AG09319 (cell line): ENCODE measurements around the gene OVOL2.

Source experiments
- DNase-seq: peaks from one replicate; pipeline ENCODE4 v3.0.0-alpha.2; 2010; ENCODE audit warnings: low read depth; ENCODE audit errors: extremely low read depth
- TF ChIP-seq, protein P1 (sequence below): IDR thresholded peaks from 2 replicates; pipeline ENCODE4 v1.5.1; 2011; ENCODE audit warnings: low read depth, mild to moderate bottlenecking, inconsistent platforms, low read length, moderate library complexity

Gene OVOL2

GRCh38 chr20:18072532-18072931 lies 14.8 kb upstream of the OVOL2 start:
- no peak for DNase-seq
- TF ChIP-seq, protein P1, sequence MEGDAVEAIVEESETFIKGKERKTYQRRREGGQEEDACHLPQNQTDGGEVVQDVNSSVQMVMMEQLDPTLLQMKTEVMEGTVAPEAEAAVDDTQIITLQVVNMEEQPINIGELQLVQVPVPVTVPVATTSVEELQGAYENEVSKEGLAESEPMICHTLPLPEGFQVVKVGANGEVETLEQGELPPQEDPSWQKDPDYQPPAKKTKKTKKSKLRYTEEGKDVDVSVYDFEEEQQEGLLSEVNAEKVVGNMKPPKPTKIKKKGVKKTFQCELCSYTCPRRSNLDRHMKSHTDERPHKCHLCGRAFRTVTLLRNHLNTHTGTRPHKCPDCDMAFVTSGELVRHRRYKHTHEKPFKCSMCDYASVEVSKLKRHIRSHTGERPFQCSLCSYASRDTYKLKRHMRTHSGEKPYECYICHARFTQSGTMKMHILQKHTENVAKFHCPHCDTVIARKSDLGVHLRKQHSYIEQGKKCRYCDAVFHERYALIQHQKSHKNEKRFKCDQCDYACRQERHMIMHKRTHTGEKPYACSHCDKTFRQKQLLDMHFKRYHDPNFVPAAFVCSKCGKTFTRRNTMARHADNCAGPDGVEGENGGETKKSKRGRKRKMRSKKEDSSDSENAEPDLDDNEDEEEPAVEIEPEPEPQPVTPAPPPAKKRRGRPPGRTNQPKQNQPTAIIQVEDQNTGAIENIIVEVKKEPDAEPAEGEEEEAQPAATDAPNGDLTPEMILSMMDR = no peak

- DNase-seq = no peak
Observed at GRCh38 chr20:18066421-18067333, 9.0 kb upstream of the OVOL2 start.

GRCh38 chr20:18063676-18064075 lies 6.0 kb upstream of the OVOL2 start:
- no peak for DNase-seq
- TF ChIP-seq, protein P1 = no peak

More at GRCh38 chr20:18066421-18067333, 9.0 kb upstream of the OVOL2 start:
- TF ChIP-seq, protein P1 = peak; percentile 6

GRCh38 chr20:18059603-18060002 lies 1.9 kb upstream of the OVOL2 start:
- no peak for DNase-seq
- TF ChIP-seq, protein P1 = no peak

GRCh38 chr20:18058661-18059467 lies 1.1 kb upstream of the OVOL2 start:
- TF ChIP-seq, protein P1 = no peak
- no peak for DNase-seq

GRCh38 chr20:18057994-18058349 lies 256 bp upstream of the OVOL2 start:
- TF ChIP-seq, protein P1 = no peak
- no peak for DNase-seq
